Measurements from ENCODE around the gene UBTF.
A peak's percentile ranks its signal among the peaks of the same experiment; 100 is the strongest.

UBTF gene

GRCh38 chr17:44209786-44210341, 9.6 kb downstream of the UBTF start:
- in situ Hi-C loops (cut with HindIII; ENCODE audit: low pct_ligation_motif_present, low sequenced_read_pairs) = loop anchor here (10.0 kb wide), 1 partner anchor 115 kb away; the partner anchor contains the start of gene SLC25A39
- Histone ChIP-seq H3K27ac (no peak overlapping the region), H3K27me3 (replicated peaks) (no peaks in the 10 kb centered on the region), H3K36me3 (replicated peaks) (peaks cover 50% of the 10 kb centered on the region), H3K4me3 (ENCODE audit: low read depth, low read length) (no peak overlapping the region)
- TF ChIP-seq CTCF (IDR thresholded peaks at IDR 0.05; ENCODE audit: low read depth, low read length, missing control alignments) = no peak
- no peak for DNase-seq

GRCh38 chr17:44207743-44208142, 11.7 kb downstream of the UBTF start:
- Histone ChIP-seq H3K27me3 (replicated peaks) (no peaks in the 10 kb centered on the region), H3K4me3 (ENCODE audit: low read depth, low read length) (no peak overlapping the region), H3K36me3 (replicated peaks) (peaks cover 37% of the 10 kb centered on the region), H3K27ac (no peak overlapping the region)
- in situ Hi-C loops (cut with HindIII; ENCODE audit: low pct_ligation_motif_present, low sequenced_read_pairs) = loop anchor here (10.0 kb wide), 1 partner anchor 117 kb away; the partner anchor contains the start of gene SLC25A39
- no peak for TF ChIP-seq CTCF (IDR thresholded peaks at IDR 0.05; ENCODE audit: low read depth, low read length, missing control alignments)
- no peak for DNase-seq

- TF ChIP-seq CTCF (IDR thresholded peaks at IDR 0.05; ENCODE audit: low read depth, low read length, missing control alignments) = no peak
- Histone ChIP-seq H3K27me3 (replicated peaks) (no peaks in the 10 kb centered on the region), H3K36me3 (replicated peaks) (peaks cover 37% of the 10 kb centered on the region), H3K27ac (no peak overlapping the region), H3K4me3 (ENCODE audit: low read depth, low read length) (no peak overlapping the region)
- in situ Hi-C loops (cut with HindIII; ENCODE audit: low pct_ligation_motif_present, low sequenced_read_pairs) = loop anchor here (10.0 kb wide), 1 partner anchor 117 kb away; the partner anchor contains the start of gene SLC25A39
- DNase-seq = no peak
These were observed 12.2 kb downstream of the UBTF start for GRCh38 chr17:44207319-44207718.

GRCh38 chr17:44206825-44207155, 12.7 kb downstream of the UBTF start:
- Histone ChIP-seq H3K27me3 (replicated peaks) (no peaks in the 10 kb centered on the region), H3K4me3 (ENCODE audit: low read depth, low read length) (no peak overlapping the region), H3K27ac (no peak overlapping the region), H3K36me3 (replicated peaks) (peaks cover 37% of the 10 kb centered on the region)
- TF ChIP-seq CTCF (IDR thresholded peaks at IDR 0.05; ENCODE audit: low read depth, low read length, missing control alignments) = no peak
- in situ Hi-C loops (cut with HindIII; ENCODE audit: low pct_ligation_motif_present, low sequenced_read_pairs) = loop anchor here (10.0 kb wide), 1 partner anchor 118 kb away; the partner anchor contains the start of gene SLC25A39
- no peak for DNase-seq

- Histone ChIP-seq H3K27ac (no peak overlapping the region), H3K4me3 (ENCODE audit: low read depth, low read length) (no peak overlapping the region), H3K36me3 (replicated peaks) (peaks cover 31% of the 10 kb centered on the region), H3K27me3 (replicated peaks) (no peaks in the 10 kb centered on the region)
- TF ChIP-seq CTCF (IDR thresholded peaks at IDR 0.05; ENCODE audit: low read depth, low read length, missing control alignments) = peak; percentile 55
- in situ Hi-C loops (cut with HindIII; ENCODE audit: low pct_ligation_motif_present, low sequenced_read_pairs) = loop anchor here (10.0 kb wide), 1 partner anchor 119 kb away; the partner anchor contains the start of gene SLC25A39
- no peak for DNase-seq
These were observed 13.3 kb downstream of the UBTF start for GRCh38 chr17:44205962-44206824.

Measured in brain microvascular endothelial cell (primary cell).